CD14-positive monocyte (primary cell): ENCODE results near the gene SHTN1. TPM values are rescaled to one million over a fixed set of nuclear protein-coding genes. Genes with fewer than 3 reads are reported as not detected.

Experiments
- DNase-seq, 3 donors: peaks; one replicate each; pipeline ENCODE4 v3.0.0-alpha.2; 2011 to 2022
- H2AFZ ChIP-seq: 2 replicates; pipeline ENCODE4 v1.6.0; 2012; ENCODE audit warnings: mild to moderate bottlenecking, low read depth, low read length, inconsistent platforms; ENCODE audit not compliant: insufficient read depth, poor library complexity, severe bottlenecking
- H3K27ac ChIP-seq, 2 donors: 1 replicate in 1 of 2; 2 replicates in 1 of 2; pipeline ENCODE4 v1.5.1; 2012 to 2013; ENCODE audit warnings: low read length in 2 of 2, control low read depth in 1 of 2, inconsistent platforms in 1 of 2, low read depth in 1 of 2, mild to moderate bottlenecking in 1 of 2
- H3K27me3 ChIP-seq, 2 donors: one replicate each; pipeline versions ENCODE4 v1.6.0 to v1.6.1; 2011 to 2013; ENCODE audit warnings: low read length in 2 of 2; ENCODE audit not compliant: control insufficient read depth in 2 of 2, insufficient read depth in 2 of 2
- H3K36me3 ChIP-seq, 2 donors: replicated peaks in 1 of 2; 1 replicate in 1 of 2; 2 replicates in 1 of 2; pipeline versions ENCODE4 v1.5.1 to v1.6.1; 2012 to 2013; ENCODE audit warnings: low read length in 2 of 2, control low read depth in 1 of 2, inconsistent platforms in 1 of 2, mild to moderate bottlenecking in 1 of 2; ENCODE audit not compliant: insufficient read depth in 2 of 2, control insufficient read depth in 1 of 2
- H3K4me1 ChIP-seq, 2 donors: 1 replicate in 1 of 2; 2 replicates in 1 of 2; pipeline versions ENCODE4 v1.5.1 to v1.6.1; 2012 to 2013; ENCODE audit warnings: low read length in 2 of 2, control low read depth in 1 of 2, inconsistent platforms in 1 of 2, mild to moderate bottlenecking in 1 of 2, moderate library complexity in 1 of 2; ENCODE audit not compliant: insufficient read depth in 2 of 2, control insufficient read depth in 1 of 2
- H3K4me2 ChIP-seq: replicated peaks from 2 replicates; pipeline ENCODE3; 2012; ENCODE audit warnings: low read length, moderate library complexity, mild to moderate bottlenecking; ENCODE audit not compliant: poor library complexity, severe bottlenecking; ENCODE audit errors: extremely low read depth
- H3K4me3 ChIP-seq, 3 experiments: fragments of 200-600 bp in 1 of 3; sonication (generic) in 1 of 3; replicated peaks in 1 of 3; 1 replicate in 2 of 3; 2 replicates in 1 of 3; pipeline ENCODE4 v1.5.1; 2011 to 2013; ENCODE audit warnings: low read length in 3 of 3, mild to moderate bottlenecking in 3 of 3, control low read depth in 2 of 3, low read depth in 2 of 3, inconsistent platforms in 1 of 3, moderate library complexity in 1 of 3
- H3K79me2 ChIP-seq: 2 replicates; pipeline ENCODE4 v1.6.0; 2012; ENCODE audit warnings: mild to moderate bottlenecking, control low read depth, inconsistent platforms, low read length, moderate library complexity; ENCODE audit not compliant: insufficient read depth
- H3K9ac ChIP-seq: 2 replicates; pipeline ENCODE4 v1.6.0; 2017; ENCODE audit warnings: low read length, mild to moderate bottlenecking; ENCODE audit not compliant: insufficient read depth, poor library complexity, severe bottlenecking
- H3K9me3 ChIP-seq, 2 donors: replicated peaks in 1 of 2; 1 replicate in 1 of 2; 2 replicates in 1 of 2; pipeline versions ENCODE4 v1.5.1 to v1.6.1; 2012 to 2013; ENCODE audit warnings: low read length in 2 of 2, control low read depth in 1 of 2; ENCODE audit not compliant: control insufficient read depth in 1 of 2, insufficient read depth in 1 of 2
- H4K20me1 ChIP-seq: 2 replicates; pipeline ENCODE4 v1.6.0; 2012; ENCODE audit warnings: mild to moderate bottlenecking, low read length, control low read depth, moderate library complexity; ENCODE audit not compliant: insufficient read depth
- H3K27ac Mint-ChIP-seq, 7 donors: one replicate each; pipeline ENCODE4 v1.8.0; 2020; ENCODE audit warnings: mild to moderate bottlenecking in 7 of 7, mixed read lengths in 7 of 7, moderate library complexity in 6 of 7, inconsistent platforms in 2 of 7
- H3K27me3 Mint-ChIP-seq, 3 donors: one replicate each; pipeline ENCODE4 v1.8.0; 2021 to 2022; ENCODE audit warnings: low read depth in 3 of 3, mild to moderate bottlenecking in 3 of 3, mixed read lengths in 3 of 3, moderate library complexity in 3 of 3, inconsistent platforms in 1 of 3
- H3K36me3 Mint-ChIP-seq, 2 donors: one replicate each; pipeline ENCODE4 v1.8.0; 2020; ENCODE audit warnings: mixed read lengths in 2 of 2, inconsistent platforms in 1 of 2, mild to moderate bottlenecking in 1 of 2
- H3K4me1 Mint-ChIP-seq: one replicate; pipeline ENCODE4 v1.8.0; 2020; ENCODE audit warnings: mild to moderate bottlenecking, mixed read lengths
- H3K4me3 Mint-ChIP-seq, 2 donors: one replicate each; pipeline ENCODE4 v1.8.0; 2020; ENCODE audit warnings: mild to moderate bottlenecking in 2 of 2, mixed read lengths in 2 of 2, moderate library complexity in 1 of 2
- H3K9me3 Mint-ChIP-seq, 7 donors: one replicate each; pipeline ENCODE4 v1.8.0; 2020 to 2022; ENCODE audit warnings: mixed read lengths in 7 of 7, mild to moderate bottlenecking in 6 of 7, moderate library complexity in 6 of 7, inconsistent platforms in 2 of 7
- CTCF ChIP-seq: fragments of 200-600 bp; IDR thresholded peaks from one replicate; pipeline ENCODE4 v1.8.0; 2022; ENCODE audit warnings: antibody characterized with exemption, mild to moderate bottlenecking
- WGBS: methylation state at CpG from one replicate; pipeline ENCODE4 v1.1.5; 2013; ENCODE audit warnings: missing lambda C conversion rate; ENCODE audit not compliant: insufficient coverage; 5-methylcytosine and 5-hydroxymethylcytosine counted together
- intact Hi-C, 2 donors: fragments of 100-400 bp; cut with micrococcal nuclease; formaldehyde crosslinking; loops; one replicate each; pipeline versions ENCODE4 v1.15.0 to v1.15.1; 2023
- polyA plus RNA-seq, 3 donors: library from polyadenylated mRNA; depleted of rRNA in 1 of 3; unstranded in 2 of 3; stranded (reverse) in 1 of 3; fragments of 300-500 nt in 2 of 3; fragments of >200 nt in 1 of 3; fragmentation: Illumina TruSeq in 2 of 3; gene quantifications; 1 replicate in 2 of 3; 2 replicates in 1 of 3; pipeline ENCODE4 v1.2.3, GENCODE V29; 2012 to 2021

Gene SHTN1
- polyA plus RNA-seq, 3 donors = 14.4 to 22.6 (median 14.9) TPM

GRCh38 chr10:116995648-116996047 is 9.3 kb downstream of the SHTN1 start:
- Mint-ChIP-seq H3K36me3 (peaks cover 16 to 25% of the 10 kb centered on the region in 2 donors), H3K4me3 (no peak overlapping the region), H3K9me3 (peaks cover 0 to 2% (median 0%) of the 10 kb centered on the region in 7 donors), H3K27ac (no peak overlapping the region), H3K4me1 (peaks cover 6% of the 10 kb centered on the region), H3K27me3 (peaks cover 0 to 2% (median 0%) of the 10 kb centered on the region in 3 donors)
- Histone ChIP-seq H3K9me3 (no peaks in the 10 kb centered on the region), H3K27ac (no peak overlapping the region), H4K20me1 (peaks cover 93% of the 10 kb centered on the region), H3K4me2 (no peak overlapping the region), H2AFZ (no peak overlapping the region), H3K4me1 (peaks cover 2 to 6% of the 10 kb centered on the region in 2 donors), H3K79me2 (peaks cover 62% of the 10 kb centered on the region), H3K36me3 (peaks cover under 1 to 10% of the 10 kb centered on the region in 2 donors), H3K9ac (no peak overlapping the region), H3K27me3 (no peaks in the 10 kb centered on the region), H3K4me3 (no peak overlapping the region)
- no peak for TF ChIP-seq CTCF
- DNase-seq = no peak
- intact Hi-C loops = no loop called here
- WGBS = 100% methylated on average over 1 of the region's 3 CpGs

- Histone ChIP-seq H3K4me2 (no peak overlapping the region), H3K79me2 (peaks cover 62% of the 10 kb centered on the region), H3K36me3 (peaks cover 4 to 20% of the 10 kb centered on the region in 2 donors), H3K4me1 (no peaks in the 10 kb centered on the region), H3K9me3 (no peaks in the 10 kb centered on the region), H3K9ac (no peak overlapping the region), H2AFZ (no peak overlapping the region), H3K4me3 (no peak overlapping the region), H3K27me3 (no peaks in the 10 kb centered on the region), H3K27ac (no peak overlapping the region), H4K20me1 (peaks cover 95% of the 10 kb centered on the region)
- no peak for DNase-seq
- Mint-ChIP-seq H3K4me1 (no peaks in the 10 kb centered on the region), H3K27me3 (peaks cover 0 to 2% (median 0%) of the 10 kb centered on the region in 3 donors), H3K36me3 (peaks cover 25 to 33% of the 10 kb centered on the region in 2 donors), H3K27ac (no peak overlapping the region), H3K4me3 (no peak overlapping the region), H3K9me3 (peaks cover 0 to 2% (median 0%) of the 10 kb centered on the region in 7 donors)
- WGBS = no CpG with 5 or more reads among the region's 1 CpG
- TF ChIP-seq CTCF = no peak
- intact Hi-C loops = no loop called here
These were observed 10.7 kb downstream of the SHTN1 start for GRCh38 chr10:116994113-116994890.
